ENCODE results near the gene PFKL. TPM values are rescaled to one million over a fixed set of nuclear protein-coding genes. Genes with fewer than 3 reads are reported as not detected.

The PFKL gene
- total RNA-seq, 1 donor from 2014 or later, result 138 TPM

DNA sequence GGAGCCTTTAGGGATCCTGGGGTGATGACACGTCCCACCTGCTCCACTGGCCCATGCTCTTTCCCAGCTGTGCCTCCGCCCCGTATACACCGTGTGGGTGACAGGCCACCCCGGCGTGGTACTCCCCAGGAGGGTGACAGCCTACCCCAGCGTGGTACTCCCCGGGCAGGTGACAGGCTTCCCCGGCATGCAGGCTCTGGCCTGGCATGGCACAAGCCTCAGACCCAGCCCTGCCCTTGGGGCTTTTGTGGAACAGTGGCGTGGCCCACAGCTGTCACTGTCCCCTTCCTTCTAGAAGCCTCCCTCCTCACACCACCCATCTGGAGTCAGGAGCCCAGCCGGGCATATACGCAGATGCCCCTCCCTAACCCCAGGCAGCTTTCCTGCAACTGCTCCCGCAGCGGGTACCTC, 4.7 kb upstream of the PFKL start:
- H3K27me3 Mint-ChIP-seq (ENCODE audit: unreplicated experiment), result no peaks in the 10 kb centered on the region
- H3K36me3 Mint-ChIP-seq (ENCODE audit: unreplicated experiment), result no peaks in the 10 kb centered on the region
- H3K4me3 Mint-ChIP-seq (ENCODE audit: unreplicated experiment), result no peak overlapping the region
- DNase-seq (ENCODE audit: extremely low spot score, unreplicated experiment), result no peak
- TF ChIP-seq, protein P1, sequence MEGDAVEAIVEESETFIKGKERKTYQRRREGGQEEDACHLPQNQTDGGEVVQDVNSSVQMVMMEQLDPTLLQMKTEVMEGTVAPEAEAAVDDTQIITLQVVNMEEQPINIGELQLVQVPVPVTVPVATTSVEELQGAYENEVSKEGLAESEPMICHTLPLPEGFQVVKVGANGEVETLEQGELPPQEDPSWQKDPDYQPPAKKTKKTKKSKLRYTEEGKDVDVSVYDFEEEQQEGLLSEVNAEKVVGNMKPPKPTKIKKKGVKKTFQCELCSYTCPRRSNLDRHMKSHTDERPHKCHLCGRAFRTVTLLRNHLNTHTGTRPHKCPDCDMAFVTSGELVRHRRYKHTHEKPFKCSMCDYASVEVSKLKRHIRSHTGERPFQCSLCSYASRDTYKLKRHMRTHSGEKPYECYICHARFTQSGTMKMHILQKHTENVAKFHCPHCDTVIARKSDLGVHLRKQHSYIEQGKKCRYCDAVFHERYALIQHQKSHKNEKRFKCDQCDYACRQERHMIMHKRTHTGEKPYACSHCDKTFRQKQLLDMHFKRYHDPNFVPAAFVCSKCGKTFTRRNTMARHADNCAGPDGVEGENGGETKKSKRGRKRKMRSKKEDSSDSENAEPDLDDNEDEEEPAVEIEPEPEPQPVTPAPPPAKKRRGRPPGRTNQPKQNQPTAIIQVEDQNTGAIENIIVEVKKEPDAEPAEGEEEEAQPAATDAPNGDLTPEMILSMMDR (IDR thresholded peaks at IDR 0.05), result no peak
- H3K4me1 Mint-ChIP-seq (ENCODE audit: unreplicated experiment), result peaks cover 30% of the 10 kb centered on the region
- no peak overlapping the region for H3K27ac Mint-ChIP-seq (ENCODE audit: unreplicated experiment)
- H3K9me3 Mint-ChIP-seq (ENCODE audit: unreplicated experiment), result no peaks in the 10 kb centered on the region

DNA sequence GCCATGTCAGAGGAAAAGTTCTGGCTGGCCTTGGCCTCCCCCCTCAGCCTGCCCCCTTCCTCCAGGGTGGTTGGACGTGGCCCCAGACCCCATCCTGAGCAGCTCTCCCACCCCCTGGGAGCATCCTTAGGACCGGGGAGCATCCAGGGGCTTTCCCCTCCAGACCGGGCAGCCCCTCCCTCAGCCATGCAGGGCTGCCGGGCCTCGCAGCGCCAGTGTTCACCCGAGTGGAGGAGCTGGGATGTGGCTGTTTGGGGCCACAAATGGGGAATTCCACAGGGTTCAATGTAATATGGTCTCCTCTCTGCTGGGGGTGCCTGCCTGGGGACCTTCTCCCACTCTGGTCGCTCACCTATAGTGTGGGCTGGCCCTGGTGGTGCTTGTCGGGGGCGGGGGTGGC, 4.2 kb upstream of the PFKL start:
- no peak for DNase-seq (ENCODE audit: extremely low spot score, unreplicated experiment)
- Mint-ChIP-seq H3K4me3 (ENCODE audit: unreplicated experiment) (no peak overlapping the region), H3K36me3 (ENCODE audit: unreplicated experiment) (no peaks in the 10 kb centered on the region), H3K4me1 (ENCODE audit: unreplicated experiment) (peaks cover 31% of the 10 kb centered on the region), H3K9me3 (ENCODE audit: unreplicated experiment) (no peaks in the 10 kb centered on the region), H3K27me3 (ENCODE audit: unreplicated experiment) (no peaks in the 10 kb centered on the region), H3K27ac (ENCODE audit: unreplicated experiment) (no peak overlapping the region)
- TF ChIP-seq, protein P1 (IDR thresholded peaks at IDR 0.05), result no peak

DNA sequence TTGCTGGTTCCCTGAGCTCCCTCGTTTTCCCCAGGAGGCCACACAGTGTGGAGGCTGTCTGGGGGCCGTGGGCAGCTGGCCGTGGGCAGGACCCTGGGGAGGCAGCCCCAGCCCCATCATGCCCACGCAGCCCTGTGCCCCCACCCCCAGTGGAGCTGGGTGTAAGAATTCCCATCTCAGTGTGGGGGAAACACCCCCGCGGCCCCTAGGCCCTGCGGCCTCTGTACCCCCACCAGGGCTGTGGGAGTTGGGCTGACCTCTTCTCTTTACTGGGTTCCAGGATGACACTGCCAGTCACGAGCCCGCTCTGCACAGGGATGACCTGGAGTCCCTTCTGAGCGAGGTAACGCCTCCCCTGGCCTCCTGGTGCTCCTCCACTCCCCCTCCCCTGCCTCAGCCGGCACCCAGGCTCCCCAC, 3.7 kb upstream of the PFKL start:
- H3K9me3 Mint-ChIP-seq (ENCODE audit: unreplicated experiment), result no peaks in the 10 kb centered on the region

DNA sequence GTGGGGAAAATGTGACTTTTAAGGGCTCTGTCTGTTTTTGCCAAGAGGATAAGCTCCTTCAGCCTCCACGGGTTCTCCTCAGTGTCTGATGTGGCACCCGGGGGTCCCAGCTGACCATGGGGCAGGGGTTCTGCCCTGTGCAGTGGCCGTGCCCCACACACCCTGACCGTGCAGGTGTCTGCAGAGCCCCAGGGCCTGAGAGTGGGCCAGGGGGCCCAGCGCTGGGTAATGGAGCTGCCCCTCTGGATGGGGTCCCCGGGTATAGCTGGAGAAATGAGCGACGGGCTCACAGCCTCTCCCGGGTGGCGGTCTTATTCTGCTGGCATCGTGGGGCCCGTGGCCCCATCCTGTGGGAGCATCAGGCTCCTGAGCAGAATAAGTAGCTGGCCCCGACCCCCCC, 2.9 kb upstream of the PFKL start:
- H3K9me3 Mint-ChIP-seq (ENCODE audit: unreplicated experiment), result no peaks in the 10 kb centered on the region
- no peak overlapping the region for H3K27ac Mint-ChIP-seq (ENCODE audit: unreplicated experiment)
- no peak overlapping the region for H3K4me3 Mint-ChIP-seq (ENCODE audit: unreplicated experiment)
- no peaks in the 10 kb centered on the region for H3K27me3 Mint-ChIP-seq (ENCODE audit: unreplicated experiment)
- peaks cover 41% of the 10 kb centered on the region for H3K4me1 Mint-ChIP-seq (ENCODE audit: unreplicated experiment)
- no peaks in the 10 kb centered on the region for H3K36me3 Mint-ChIP-seq (ENCODE audit: unreplicated experiment)
- TF ChIP-seq, protein P1 (IDR thresholded peaks at IDR 0.05), result no peak
- DNase-seq (ENCODE audit: extremely low spot score, unreplicated experiment), result no peak

More for the DNA sequence above, 3.7 kb upstream of the PFKL start:
- Mint-ChIP-seq H3K4me3 (ENCODE audit: unreplicated experiment) (no peak overlapping the region), H3K36me3 (ENCODE audit: unreplicated experiment) (no peaks in the 10 kb centered on the region), H3K27ac (ENCODE audit: unreplicated experiment) (no peak overlapping the region), H3K4me1 (ENCODE audit: unreplicated experiment) (peaks cover 36% of the 10 kb centered on the region), H3K27me3 (ENCODE audit: unreplicated experiment) (no peaks in the 10 kb centered on the region)
- DNase-seq (ENCODE audit: extremely low spot score, unreplicated experiment), result no peak
- TF ChIP-seq, protein P1 (IDR thresholded peaks at IDR 0.05), result no peak

DNA sequence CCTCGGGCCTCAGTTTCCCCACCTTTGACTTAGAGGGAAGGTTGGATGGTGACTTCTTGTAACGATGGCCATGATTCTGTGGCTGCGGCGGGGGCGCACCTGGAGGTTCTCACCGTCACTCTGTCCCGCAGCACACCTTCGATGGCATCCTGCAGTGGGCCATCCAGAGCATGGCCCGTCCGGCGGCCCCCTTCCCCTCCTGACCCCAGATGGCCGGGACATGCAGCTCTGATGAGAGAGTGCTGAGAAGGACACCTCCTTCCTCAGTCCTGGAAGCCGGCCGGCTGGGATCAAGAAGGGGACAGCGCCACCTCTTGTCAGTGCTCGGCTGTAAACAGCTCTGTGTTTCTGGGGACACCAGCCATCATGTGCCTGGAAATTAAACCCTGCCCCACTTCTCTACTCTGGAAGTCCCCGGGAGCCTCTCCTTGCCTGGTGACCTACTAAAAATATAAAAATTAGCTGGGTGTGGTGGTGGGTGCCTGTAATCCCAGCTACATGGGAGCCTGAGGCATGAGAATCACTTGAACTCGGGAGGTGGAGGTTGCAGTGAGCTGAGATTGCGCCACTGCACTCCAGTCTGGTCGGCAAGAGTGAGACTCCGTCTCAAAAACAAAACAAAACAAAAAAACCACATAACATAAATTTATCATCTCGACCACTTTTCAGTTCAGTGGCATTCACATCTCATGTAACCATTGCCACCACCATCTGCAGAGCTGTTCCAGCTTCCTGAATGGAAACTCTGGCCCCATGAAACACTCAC, 2.1 kb upstream of the PFKL start:
- Mint-ChIP-seq H3K4me3 (ENCODE audit: unreplicated experiment) (peak overlapping the region; percentile 29), H3K27me3 (ENCODE audit: unreplicated experiment) (no peaks in the 10 kb centered on the region), H3K9me3 (ENCODE audit: unreplicated experiment) (no peaks in the 10 kb centered on the region), H3K36me3 (ENCODE audit: unreplicated experiment) (no peaks in the 10 kb centered on the region), H3K27ac (ENCODE audit: unreplicated experiment) (peak overlapping the region; percentile 52), H3K4me1 (ENCODE audit: unreplicated experiment) (peaks cover 39% of the 10 kb centered on the region)
- DNase-seq (ENCODE audit: extremely low spot score, unreplicated experiment), result peak; percentile 94
- TF ChIP-seq, protein P1 (IDR thresholded peaks at IDR 0.05), result peak; percentile 91
